GM23248 (cell line): ENCODE results near the gene ZNF19. TPM values are rescaled to one million over a fixed set of nuclear protein-coding genes. Genes with fewer than 3 reads are reported as not detected.

ENCODE experiments used
- DNase-seq: peaks from one replicate; pipeline ENCODE4 v3.0.0-alpha.2; 2015
- H2AFZ ChIP-seq: fragments of 200-600 bp; sonication (generic); 2 replicates; pipeline ENCODE4 v1.6.1; 2016; ENCODE audit warnings: antibody characterized with exemption
- H3F3A ChIP-seq: fragments of 200-600 bp; sonication (generic); 2 replicates; pipeline ENCODE4 v1.6.1; 2016; ENCODE audit warnings: mild to moderate bottlenecking, antibody characterized with exemption, mixed run types; ENCODE audit not compliant: insufficient read depth
- H3K27ac ChIP-seq: fragments of 200-600 bp; sonication (generic); 2 replicates; pipeline ENCODE4 v1.5.1; 2016; ENCODE audit warnings: mild to moderate bottlenecking
- H3K27me3 ChIP-seq: fragments of 200-600 bp; sonication (generic); replicated peaks from 2 replicates; pipeline ENCODE4 v1.6.1; 2016; ENCODE audit warnings: mild to moderate bottlenecking; ENCODE audit not compliant: insufficient read depth
- H3K36me3 ChIP-seq: fragments of 200-600 bp; sonication (generic); 2 replicates; pipeline ENCODE4 v1.6.1; 2016; ENCODE audit warnings: low read depth, mild to moderate bottlenecking
- H3K4me1 ChIP-seq: fragments of 200-600 bp; sonication (generic); 2 replicates; pipeline ENCODE4 v1.6.1; 2016; ENCODE audit warnings: mild to moderate bottlenecking; ENCODE audit not compliant: insufficient read depth
- H3K4me2 ChIP-seq: fragments of 200-600 bp; sonication (generic); one replicate; pipeline ENCODE4 v1.6.1; 2016; ENCODE audit warnings: mild to moderate bottlenecking; ENCODE audit not compliant: unreplicated experiment
- H3K4me3 ChIP-seq: fragments of 200-600 bp; sonication (generic); 2 replicates; pipeline ENCODE4 v1.5.1; 2016; ENCODE audit warnings: mild to moderate bottlenecking
- H3K79me2 ChIP-seq: fragments of 200-600 bp; sonication (generic); 2 replicates; pipeline ENCODE4 v1.6.1; 2016; ENCODE audit warnings: mild to moderate bottlenecking; ENCODE audit not compliant: insufficient read depth
- H3K9ac ChIP-seq: fragments of 200-600 bp; sonication (generic); 2 replicates; pipeline ENCODE4 v1.6.1; 2016; ENCODE audit warnings: mild to moderate bottlenecking
- H3K9me2 ChIP-seq: fragments of 200-600 bp; sonication (generic); 2 replicates; pipeline ENCODE4 v1.6.1; 2016; ENCODE audit warnings: mixed run types, mild to moderate bottlenecking, moderate library complexity; ENCODE audit not compliant: insufficient read depth
- H3K9me3 ChIP-seq: fragments of 200-600 bp; sonication (generic); one replicate; pipeline ENCODE4 v1.6.1; 2017; ENCODE audit warnings: low read depth
- H4K20me1 ChIP-seq: fragments of 200-600 bp; sonication (generic); 2 replicates; pipeline ENCODE4 v1.6.0; 2016; ENCODE audit not compliant: insufficient read depth
- EZH2 ChIP-seq: fragments of 200-600 bp; sonication (generic); IDR thresholded peaks from 2 replicates; pipeline ENCODE4 v1.6.1; 2018; ENCODE audit warnings: antibody characterized with exemption, mild to moderate bottlenecking; ENCODE audit not compliant: insufficient read depth, poor library complexity, severe bottlenecking
- EZH2phosphoT487 ChIP-seq: fragments of 200-600 bp; sonication (generic); IDR thresholded peaks from 2 replicates; pipeline ENCODE4 v1.6.1; 2018; ENCODE audit warnings: antibody characterized with exemption, moderate library complexity, mild to moderate bottlenecking, low read depth; ENCODE audit not compliant: insufficient read depth
- WGBS, 2 experiments: methylation state at CpG; one replicate each; pipeline ENCODE4 v1.1.6; 2015 to 2017; ENCODE audit warnings: low lambda C conversion rate in 2 of 2, low coverage in 1 of 2; ENCODE audit errors: missing lambda C conversion rate in 2 of 2; 5-methylcytosine and 5-hydroxymethylcytosine counted together
- in situ Hi-C: fragments of 300-500 bp; cut with MboI; formaldehyde crosslinking; loops from 2 replicates; pipeline ENCODE4 v1.15.0; 2020
- polyA plus RNA-seq: library from polyadenylated mRNA; unstranded; fragments of >200 nt; fragmentation: Nextera tagmentation; extraction: Ambion mirVana; gene quantifications from 2 replicates; pipeline ENCODE4 v1.2.1, GENCODE V29; 2016
- total RNA-seq: library from RNA; depleted of rRNA; stranded (reverse); fragments of >200 nt; shearing (Covaris generic); gene quantifications from 2 replicates; pipeline ENCODE4 v1.2.3, GENCODE V29; 2014

Gene ZNF19
- total and polyA plus RNA-seq, 2 experiments from 2014 or later, result 1.3 to 1.7 TPM

DNA sequence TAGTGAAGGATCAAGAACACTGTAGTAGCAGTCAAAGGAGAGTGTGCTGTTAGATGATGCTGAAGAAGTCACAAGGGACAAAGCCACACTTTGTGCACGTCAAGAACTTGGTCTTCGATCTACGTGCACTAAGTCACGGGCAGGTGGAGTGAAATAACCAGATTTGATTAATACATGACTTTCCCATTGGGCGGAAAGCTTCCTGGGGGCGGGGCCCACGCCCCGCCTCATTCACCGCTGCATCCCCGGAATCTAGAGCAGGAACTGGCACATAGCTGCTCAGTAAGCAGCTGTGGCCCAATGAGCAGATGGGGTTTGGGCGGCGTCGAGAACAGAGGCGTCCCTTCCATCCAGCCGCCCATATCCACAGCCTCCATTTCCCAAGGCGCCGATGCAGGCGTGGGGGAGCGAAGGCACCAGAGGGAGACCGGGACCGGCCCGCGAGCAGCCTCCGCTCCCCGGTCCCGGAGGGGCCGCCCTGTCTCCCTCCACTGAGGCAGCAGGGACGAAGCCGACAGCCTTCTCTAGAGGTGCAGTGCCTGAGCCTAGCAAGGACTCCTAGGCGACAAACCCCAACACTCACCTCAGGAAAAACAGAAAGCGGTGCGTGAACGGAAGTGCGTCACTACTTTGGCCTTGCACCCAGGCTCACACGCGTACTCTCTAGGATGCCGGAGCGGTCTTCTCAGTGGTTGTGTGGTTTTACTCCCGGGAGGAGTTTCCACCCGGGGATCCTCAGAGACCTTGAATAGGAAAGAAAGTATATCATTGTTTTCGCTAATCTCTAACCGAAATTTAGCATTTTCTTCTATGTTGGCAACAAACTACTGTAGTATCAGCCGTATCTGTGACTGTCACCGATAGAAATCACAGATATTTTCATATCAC lies 4.9 kb downstream of the ZNF19 start:
- peaks cover 5% of the 10 kb centered on the region for H3F3A ChIP-seq
- no peaks in the 10 kb centered on the region for H3K9me3 ChIP-seq
- H3K4me1 ChIP-seq, result no peaks in the 10 kb centered on the region
- peak overlapping the region; percentile 99 for H3K27ac ChIP-seq
- H2AFZ ChIP-seq, result peak overlapping the region; percentile 99
- peak overlapping the region; percentile 97 for H3K9ac ChIP-seq
- TF ChIP-seq EZH2 (no peak), EZH2phosphoT487 (no peak)
- H3K4me2 ChIP-seq, result peak overlapping the region; percentile 100
- DNase-seq, result peak; percentile 94
- in situ Hi-C loops, result no loop called here
- WGBS, 2 experiments, result 1% methylated on average over 44 of the region's 44 CpGs
- H4K20me1 ChIP-seq, result no peaks in the 10 kb centered on the region
- no peaks in the 10 kb centered on the region for H3K9me2 ChIP-seq
- no peaks in the 10 kb centered on the region for H3K36me3 ChIP-seq
- H3K4me3 ChIP-seq, result peak overlapping the region; percentile 98
- no peaks in the 10 kb centered on the region for H3K27me3 ChIP-seq
- H3K79me2 ChIP-seq, result no peaks in the 10 kb centered on the region; the same call in 1 of the 2 replicates

DNA sequence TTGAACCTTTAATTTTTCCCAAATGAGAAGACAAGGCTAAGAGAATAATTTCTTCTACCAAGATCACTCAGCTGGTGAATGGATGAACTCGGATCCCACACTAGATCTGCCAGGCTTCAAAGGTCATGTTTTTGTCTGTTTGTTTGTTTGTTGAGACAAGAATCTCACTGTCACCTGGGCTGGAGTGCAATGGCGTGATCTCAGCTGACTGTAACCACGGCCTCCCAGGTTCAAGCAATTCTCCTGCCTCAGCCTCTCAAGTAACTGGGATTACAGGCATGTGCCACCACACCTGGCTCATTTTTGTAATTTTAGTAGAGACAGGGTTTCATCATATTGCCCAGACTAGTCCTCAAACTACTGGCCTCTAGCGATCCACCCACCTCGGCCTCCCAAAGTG lies 6.6 kb downstream of the ZNF19 start:
- no peaks in the 10 kb centered on the region for H3K9me2 ChIP-seq
- H3K4me1 ChIP-seq, result no peaks in the 10 kb centered on the region
- no peak overlapping the region for H3K27ac ChIP-seq
- H3K9ac ChIP-seq, result no peak overlapping the region
- no peaks in the 10 kb centered on the region for H3K27me3 ChIP-seq
- DNase-seq, result no peak
- no peaks in the 10 kb centered on the region for H4K20me1 ChIP-seq
- no peaks in the 10 kb centered on the region for H3K36me3 ChIP-seq
- TF ChIP-seq EZH2 (no peak), EZH2phosphoT487 (no peak)
- peaks cover 5% of the 10 kb centered on the region for H3F3A ChIP-seq
- no peaks in the 10 kb centered on the region; the same call in 1 of the 2 replicates for H3K79me2 ChIP-seq
- H2AFZ ChIP-seq, result no peak overlapping the region
- no peak overlapping the region for H3K4me2 ChIP-seq
- H3K9me3 ChIP-seq, result no peaks in the 10 kb centered on the region
- in situ Hi-C loops, result no loop called here
- 93 to 96% methylated on average over 5 of the region's 5 CpGs for WGBS, 2 experiments
- no peak overlapping the region for H3K4me3 ChIP-seq

DNA sequence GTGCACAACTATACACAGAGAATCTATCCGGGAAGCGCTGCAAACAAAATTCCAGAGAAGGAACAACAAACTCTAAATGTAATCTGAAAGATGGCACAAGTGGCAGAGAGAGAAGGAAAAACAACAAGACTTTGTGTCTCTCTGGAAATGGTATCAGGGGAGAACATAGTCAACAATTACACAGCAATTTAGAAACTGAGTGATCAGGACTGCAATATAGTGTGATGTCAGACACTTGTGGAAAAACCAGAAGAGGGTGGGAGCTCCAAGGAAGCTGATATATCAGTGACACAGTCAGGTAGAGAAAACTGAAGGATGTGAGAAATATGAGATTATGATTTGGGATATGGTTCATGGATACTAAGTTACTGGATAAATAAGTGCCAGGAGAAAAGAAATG lies 8.2 kb downstream of the ZNF19 start:
- 96 to 98% methylated on average over 2 of the region's 2 CpGs for WGBS, 2 experiments
- Histone ChIP-seq H3K36me3 (peaks cover 10% of the 10 kb centered on the region), H3K9me3 (no peaks in the 10 kb centered on the region), H3K9me2 (no peaks in the 10 kb centered on the region), H3F3A (peaks cover 13% of the 10 kb centered on the region), H2AFZ (no peak overlapping the region), H3K27me3 (no peaks in the 10 kb centered on the region), H3K4me3 (no peak overlapping the region), H3K27ac (no peak overlapping the region), H3K4me2 (no peak overlapping the region), H3K4me1 (no peaks in the 10 kb centered on the region), H3K79me2 (no peaks in the 10 kb centered on the region; the same call in 1 of the 2 replicates), H4K20me1 (no peaks in the 10 kb centered on the region), H3K9ac (no peak overlapping the region)
- no peak for DNase-seq
- in situ Hi-C loops, result no loop called here
- TF ChIP-seq EZH2phosphoT487 (no peak), EZH2 (no peak)

DNA sequence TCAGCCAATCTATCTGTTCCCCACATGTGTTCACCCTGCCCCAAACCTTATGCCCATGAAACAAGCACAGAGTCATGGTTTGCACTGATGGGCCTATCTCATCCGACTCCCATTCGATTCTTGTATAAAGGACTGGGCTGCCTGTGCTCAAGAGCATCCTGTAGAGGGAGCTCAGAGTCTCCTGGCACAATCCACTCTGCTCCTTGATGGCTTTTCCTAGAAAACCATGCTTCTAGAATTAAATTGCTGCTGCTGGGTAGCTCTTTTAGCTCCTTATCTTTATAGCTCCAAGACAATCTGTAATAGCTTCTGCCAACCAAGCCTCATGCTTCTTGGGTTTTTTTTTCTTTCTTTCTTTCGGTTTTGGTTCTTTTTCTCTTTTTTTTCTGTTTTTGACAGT lies 9.7 kb downstream of the ZNF19 start:
- Histone ChIP-seq H3K79me2 (no peaks in the 10 kb centered on the region; the same call in 1 of the 2 replicates), H3K27me3 (no peaks in the 10 kb centered on the region), H3K4me2 (no peak overlapping the region), H4K20me1 (no peaks in the 10 kb centered on the region), H3K4me3 (no peak overlapping the region), H3K9me2 (no peaks in the 10 kb centered on the region), H3K27ac (no peak overlapping the region), H3F3A (peaks cover 22% of the 10 kb centered on the region), H3K36me3 (peaks cover 12% of the 10 kb centered on the region), H3K9ac (no peak overlapping the region), H2AFZ (no peak overlapping the region), H3K9me3 (no peaks in the 10 kb centered on the region), H3K4me1 (peaks cover 14% of the 10 kb centered on the region)
- no peak for TF ChIP-seq EZH2phosphoT487
- TF ChIP-seq EZH2, result no peak
- in situ Hi-C loops, result no loop called here
- WGBS, 2 experiments, result 67 to 75% methylated on average over 3 of the region's 3 CpGs
- DNase-seq, result peak; percentile 52
